Measurements from ENCODE around the gene GSE1. TPM values are rescaled to one million over a fixed set of nuclear protein-coding genes. Genes with fewer than 3 reads are reported as not detected.

Gene GSE1
- total RNA-seq, 1 experiment from 2014 or later: 97.5 TPM

GRCh38 chr16:85697431-85697830, 84.3 kb downstream of the GSE1 start:
- no peak for DNase-seq (ENCODE audit: low read depth, low spot score)
- no peak for ATAC-seq

GRCh38 chr16:85698459-85698891, 85.4 kb downstream of the GSE1 start:
- no peak for DNase-seq (ENCODE audit: low read depth, low spot score)
- Histone ChIP-seq H3K27me3 (ENCODE audit: control insufficient read depth, insufficient read depth, low read length) (no peaks in the 10 kb centered on the region), H3K27ac (ENCODE audit: low read length) (no peak overlapping the region), H3K36me3 (ENCODE audit: control insufficient read depth, insufficient read depth, low read length) (no peaks in the 10 kb centered on the region), H3K4me3 (ENCODE audit: low read depth in 2 of 2, low read length in 2 of 2) (no peak overlapping the region), H3K4me1 (ENCODE audit: control insufficient read depth, insufficient read depth, low read length) (peaks cover 4% of the 10 kb centered on the region; the same call in 1 of the 2 replicates), H3K9me3 (ENCODE audit: control insufficient read depth, insufficient read depth, low read depth, low read length) (no peaks in the 10 kb centered on the region)
- ChIA-PET CTCF (no interaction called here), POLR2A (no interaction called here)
- intact Hi-C loops (cut with micrococcal nuclease; ENCODE audit: unreplicated experiment): no loop called here
- TF ChIP-seq TCF7L2 (IDR thresholded peaks at IDR 0.05; ENCODE audit: low read depth, low read length): no peak
- ATAC-seq: no peak
- BruUV-seq (replicated peaks): no TSS peak
- in situ Hi-C loops (cut with HindIII; ENCODE audit: low pct_unique_long_range_greater_than_20kb, low sequenced_read_pairs): no loop called here

More at GRCh38 chr16:85697431-85697830, 84.3 kb downstream of the GSE1 start:
- ChIA-PET POLR2A (no interaction called here), CTCF (interaction anchor here (0.9 kb wide), 1 partner anchor 12 kb away, joined by 3 read pairs; no protein-coding TSS in a partner anchor)
- in situ Hi-C loops (cut with HindIII; ENCODE audit: low pct_unique_long_range_greater_than_20kb, low sequenced_read_pairs): no loop called here
- no peak for TF ChIP-seq TCF7L2 (IDR thresholded peaks at IDR 0.05; ENCODE audit: low read depth, low read length)
- TF ChIP-seq SIN3A (IDR thresholded peaks at IDR 0.05; ENCODE audit: borderline replicate concordance, insufficient read depth, low read depth, low read length): no peak
- TF ChIP-seq POLR2AphosphoS5 (IDR thresholded peaks at IDR 0.05; ENCODE audit: low read depth, low read length): no peak
- TF ChIP-seq REST (IDR thresholded peaks at IDR 0.05; ENCODE audit: insufficient read depth in 1 of 2, low read depth in 2 of 2, low read length in 1 of 2): no peak
- TF ChIP-seq CTCF (IDR thresholded peaks at IDR 0.05): no peak
- H3K27ac ChIP-seq (ENCODE audit: low read length): no peak overlapping the region
- no TSS peak for BruUV-seq (replicated peaks)
- no peaks in the 10 kb centered on the region for H3K27me3 ChIP-seq (ENCODE audit: control insufficient read depth, insufficient read depth, low read length)
- intact Hi-C loops (cut with micrococcal nuclease; ENCODE audit: unreplicated experiment): no loop called here
- no peak overlapping the region for H3K4me3 ChIP-seq (ENCODE audit: low read depth in 2 of 2, low read length in 2 of 2)
- no peaks in the 10 kb centered on the region for H3K9me3 ChIP-seq (ENCODE audit: control insufficient read depth, insufficient read depth, low read depth, low read length)
- no peaks in the 10 kb centered on the region for H3K36me3 ChIP-seq (ENCODE audit: control insufficient read depth, insufficient read depth, low read length)
- peaks cover 4% of the 10 kb centered on the region; the same call in 1 of the 2 replicates for H3K4me1 ChIP-seq (ENCODE audit: control insufficient read depth, insufficient read depth, low read length)

- intact Hi-C loops (cut with micrococcal nuclease; ENCODE audit: unreplicated experiment) (no loop called here), in situ Hi-C loops (cut with HindIII; ENCODE audit: low pct_unique_long_range_greater_than_20kb, low sequenced_read_pairs) (no loop called here)
- no peaks in the 10 kb centered on the region for H3K36me3 ChIP-seq (ENCODE audit: control insufficient read depth, insufficient read depth, low read length)
- ATAC-seq (peak; percentile 30; the same call in 1 of the 2 replicates), DNase-seq (ENCODE audit: low read depth, low spot score) (no peak)
- H3K4me3 ChIP-seq (ENCODE audit: low read depth in 2 of 2, low read length in 2 of 2): no peak overlapping the region
- TF ChIP-seq TCF7L2 (IDR thresholded peaks at IDR 0.05; ENCODE audit: low read depth, low read length): no peak
- ChIA-PET CTCF (no interaction called here), POLR2A (no interaction called here)
- H3K9me3 ChIP-seq (ENCODE audit: control insufficient read depth, insufficient read depth, low read depth, low read length): no peaks in the 10 kb centered on the region
- BruUV-seq (replicated peaks): no TSS peak
- no peak overlapping the region for H3K27ac ChIP-seq (ENCODE audit: low read length)
- peaks cover 4% of the 10 kb centered on the region; the same call in 1 of the 2 replicates for H3K4me1 ChIP-seq (ENCODE audit: control insufficient read depth, insufficient read depth, low read length)
- no peaks in the 10 kb centered on the region for H3K27me3 ChIP-seq (ENCODE audit: control insufficient read depth, insufficient read depth, low read length)
These were observed 85.9 kb downstream of the GSE1 start for GRCh38 chr16:85698935-85699558.
